GM23248 (cell line): ENCODE data around the gene OPRD1.

Experiments used
- EZH2 ChIP-seq: fragments of 200-600 bp; sonication (generic); IDR thresholded peaks from 2 replicates; pipeline ENCODE4 v1.6.1; 2018; ENCODE audit warnings: antibody characterized with exemption, mild to moderate bottlenecking; ENCODE audit not compliant: insufficient read depth, poor library complexity, severe bottlenecking
- EZH2phosphoT487 ChIP-seq: fragments of 200-600 bp; sonication (generic); IDR thresholded peaks from 2 replicates; pipeline ENCODE4 v1.6.1; 2018; ENCODE audit warnings: antibody characterized with exemption, moderate library complexity, mild to moderate bottlenecking, low read depth; ENCODE audit not compliant: insufficient read depth

DNA sequence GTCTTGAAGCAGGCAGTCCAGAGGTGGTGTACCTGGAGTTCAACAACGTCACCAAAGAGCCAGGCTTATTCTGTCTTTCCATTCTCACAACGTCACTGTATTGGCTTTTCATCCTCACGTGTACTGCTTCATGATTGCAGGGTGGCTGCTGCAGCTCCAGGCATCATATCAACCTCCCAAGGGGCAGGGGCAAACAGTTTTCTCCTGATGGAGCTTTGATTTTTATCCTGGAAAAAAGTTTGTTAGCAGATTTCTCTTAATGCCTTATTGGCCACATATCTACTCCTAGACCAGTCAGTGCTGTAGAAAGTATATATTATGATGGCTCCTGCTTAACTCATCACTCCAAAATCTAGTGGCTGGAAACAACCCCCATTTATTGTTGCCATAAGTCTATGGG lies 8.3 kb upstream of the OPRD1 start:
- TF ChIP-seq EZH2 (no peak), EZH2phosphoT487 (no peak)
